HAP-1 (cell line): Measurements from ENCODE around the gene IQCB1.

ENCODE experiments used
- DNase-seq, 2 experiments: peaks; one replicate each; pipeline ENCODE4 v3.0.0-alpha.2; 2016 to 2020; ENCODE audit warnings: low spot score in 2 of 2
- H3K27me3 ChIP-seq: fragments of 250-450 bp; sonication (Bioruptor Pico); 2 replicates; pipeline ENCODE4 v1.5.1; 2020; ENCODE audit warnings: low read depth, mild to moderate bottlenecking, moderate library complexity
- H3K36me3 ChIP-seq: fragments of 250-450 bp; sonication (Bioruptor Pico); replicated peaks from 2 replicates; pipeline ENCODE4 v1.5.1; 2020; ENCODE audit warnings: mild to moderate bottlenecking
- H3K4me1 ChIP-seq: fragments of 250-450 bp; sonication (Bioruptor Pico); 2 replicates; pipeline ENCODE4 v1.5.1; 2020; ENCODE audit warnings: mild to moderate bottlenecking
- H3K4me3 ChIP-seq: fragments of 250-450 bp; sonication (Bioruptor Pico); 2 replicates; pipeline ENCODE4 v1.5.1; 2020; ENCODE audit warnings: mild to moderate bottlenecking, moderate library complexity
- H3K9me3 ChIP-seq: fragments of 250-450 bp; sonication (Bioruptor Pico); 2 replicates; pipeline ENCODE4 v1.5.1; 2020; ENCODE audit warnings: mild to moderate bottlenecking, moderate library complexity
- in situ Hi-C: fragments of 300-500 bp; cut with MboI; formaldehyde crosslinking; loops from 3 replicates; pipeline ENCODE4 v1.14.3; 2020; ENCODE audit warnings: low sequenced_read_pairs, inconsistent platforms, mixed read lengths

Gene IQCB1

DNA sequence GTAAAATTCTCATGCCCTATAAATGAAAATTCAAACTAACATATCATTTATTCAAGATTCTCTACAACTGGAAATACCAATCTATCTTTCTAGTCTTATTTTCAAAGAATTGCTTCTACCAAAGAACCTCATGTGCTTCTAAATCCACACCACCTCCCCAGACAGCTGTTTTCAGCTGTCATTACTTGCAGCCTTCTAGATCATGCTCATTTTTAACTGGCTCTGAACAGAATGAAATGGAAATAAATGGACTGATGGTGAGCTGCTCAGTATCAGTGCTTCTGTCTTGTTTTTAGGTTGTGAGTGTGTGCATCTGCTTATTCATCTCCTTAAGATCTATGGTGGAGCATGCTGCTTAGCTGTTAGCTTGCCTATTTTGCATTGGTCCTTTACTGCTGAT lies 114.7 kb downstream of the IQCB1 start:
- Histone ChIP-seq H3K27me3 (no peaks in the 10 kb centered on the region), H3K4me3 (no peak overlapping the region), H3K36me3 (peaks cover 36% of the 10 kb centered on the region), H3K4me1 (no peaks in the 10 kb centered on the region), H3K9me3 (no peaks in the 10 kb centered on the region)
- in situ Hi-C loops, result no loop called here
- no peak for DNase-seq
